Tibial nerve (tissue), 3 donors: ENCODE data around the gene CADPS.

Experiments
- POLR2A ChIP-seq, 2 donors: fragments of 450-650 bp; IDR thresholded peaks; one replicate each; pipeline ENCODE4 v1.6.1; 2017; ENCODE audit warnings: antibody characterized with exemption in 2 of 2, mild to moderate bottlenecking in 2 of 2, moderate library complexity in 2 of 2
- TF ChIP-seq, protein P1 (sequence below), 5 experiments: fragments of 200-600 bp in 3 of 5; fragments of 450-650 bp in 2 of 5; sonication (generic) in 3 of 5; IDR thresholded peaks; one replicate each; pipeline ENCODE4 v1.5.1; 2016 to 2019; ENCODE audit warnings: antibody characterized with exemption in 5 of 5, mild to moderate bottlenecking in 3 of 5, moderate library complexity in 2 of 5

- no peak for TF ChIP-seq POLR2A (IDR thresholded peaks at IDR 0.05)
- TF ChIP-seq, protein P1, sequence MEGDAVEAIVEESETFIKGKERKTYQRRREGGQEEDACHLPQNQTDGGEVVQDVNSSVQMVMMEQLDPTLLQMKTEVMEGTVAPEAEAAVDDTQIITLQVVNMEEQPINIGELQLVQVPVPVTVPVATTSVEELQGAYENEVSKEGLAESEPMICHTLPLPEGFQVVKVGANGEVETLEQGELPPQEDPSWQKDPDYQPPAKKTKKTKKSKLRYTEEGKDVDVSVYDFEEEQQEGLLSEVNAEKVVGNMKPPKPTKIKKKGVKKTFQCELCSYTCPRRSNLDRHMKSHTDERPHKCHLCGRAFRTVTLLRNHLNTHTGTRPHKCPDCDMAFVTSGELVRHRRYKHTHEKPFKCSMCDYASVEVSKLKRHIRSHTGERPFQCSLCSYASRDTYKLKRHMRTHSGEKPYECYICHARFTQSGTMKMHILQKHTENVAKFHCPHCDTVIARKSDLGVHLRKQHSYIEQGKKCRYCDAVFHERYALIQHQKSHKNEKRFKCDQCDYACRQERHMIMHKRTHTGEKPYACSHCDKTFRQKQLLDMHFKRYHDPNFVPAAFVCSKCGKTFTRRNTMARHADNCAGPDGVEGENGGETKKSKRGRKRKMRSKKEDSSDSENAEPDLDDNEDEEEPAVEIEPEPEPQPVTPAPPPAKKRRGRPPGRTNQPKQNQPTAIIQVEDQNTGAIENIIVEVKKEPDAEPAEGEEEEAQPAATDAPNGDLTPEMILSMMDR (IDR thresholded peaks at IDR 0.05), result no peak
Observed at GRCh38 chr3:62597491-62597890, 277.7 kb downstream of the CADPS start.
